ENCODE measurements around the gene RAB3D. TPM values are rescaled to one million over a fixed set of nuclear protein-coding genes. Genes with fewer than 3 reads are reported as not detected.
"Not testable (repeated sequence)": the region's sequence is repeated elsewhere in the genome, so short reads cannot be mapped to it uniquely, and the experiment has no call there.

Gene RAB3D
- total RNA-seq, 2 experiments from 2014 or later: 10.1 to 11.8 TPM

DNA sequence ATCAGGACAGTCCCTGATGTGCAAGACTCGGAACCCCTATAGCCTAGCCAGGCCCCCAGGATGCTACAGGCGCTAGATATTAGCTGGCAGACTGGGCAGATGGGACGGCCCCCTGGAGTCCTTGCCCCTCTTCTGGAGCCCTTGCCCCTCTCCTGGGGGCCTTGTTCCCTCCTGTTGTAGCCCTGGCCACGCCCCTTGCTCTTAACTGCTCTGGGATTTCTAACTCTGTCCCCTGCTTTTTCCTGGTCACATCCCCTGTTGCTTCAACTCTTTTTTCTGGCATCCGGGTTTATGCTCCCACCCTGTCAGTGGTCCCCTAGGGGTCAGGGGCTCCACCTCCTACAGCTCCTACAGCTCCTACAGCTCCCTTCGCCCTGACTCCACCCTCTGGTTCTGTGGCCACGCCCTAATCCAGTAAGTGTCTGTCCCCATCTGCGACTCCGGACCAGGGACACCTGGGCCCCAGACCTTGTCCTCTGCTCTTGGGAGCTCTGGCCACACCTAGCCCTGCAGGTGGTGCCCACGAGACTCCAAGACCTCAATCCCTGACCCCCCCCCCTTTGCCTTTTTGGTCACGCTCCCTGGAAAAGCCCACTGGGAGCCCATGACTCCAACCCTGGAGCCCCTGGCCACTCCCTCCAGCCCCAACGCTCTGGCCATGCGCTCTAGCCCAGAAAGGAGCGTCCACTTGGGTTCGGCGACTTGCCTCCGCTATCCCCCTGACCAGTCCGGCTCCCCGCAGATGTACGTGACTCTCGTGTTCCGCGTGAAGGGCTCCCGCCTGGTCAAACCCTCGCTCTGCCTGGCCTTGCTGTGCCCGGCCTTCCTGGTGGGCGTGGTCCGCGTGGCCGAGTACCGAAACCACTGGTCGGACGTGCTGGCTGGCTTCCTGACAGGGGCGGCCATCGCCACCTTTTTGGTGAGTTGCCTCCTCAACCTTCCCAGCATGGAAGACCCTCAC is 22.6 kb upstream of the RAB3D start:
- no peak overlapping the region for H3K4me3 Mint-ChIP-seq
- peaks cover 10% of the 10 kb centered on the region for H3K27me3 Mint-ChIP-seq
- no peak for ATAC-seq (ENCODE audit: low read depth)
- no peaks in the 10 kb centered on the region for H3K9me3 Mint-ChIP-seq
- POLR2A ChIA-PET: interaction anchor here (1.1 kb wide), 1 partner anchor 38 kb away, joined by 4 read pairs; no protein-coding TSS in a partner anchor
- no peak for DNase-seq
- H3K4me1 Mint-ChIP-seq: peaks cover 1% of the 10 kb centered on the region
- no peak overlapping the region for H3K27ac Mint-ChIP-seq
- peaks cover 1% of the 10 kb centered on the region for H3K36me3 Mint-ChIP-seq

- DNase-seq (no peak), ATAC-seq (ENCODE audit: low read depth) (no peak)
- Mint-ChIP-seq H3K4me3 (no peak overlapping the region), H3K27ac (no peak overlapping the region), H3K36me3 (no peaks in the 10 kb centered on the region), H3K27me3 (peaks cover 16% of the 10 kb centered on the region), H3K9me3 (no peaks in the 10 kb centered on the region), H3K4me1 (peaks cover 1% of the 10 kb centered on the region)
- POLR2A ChIA-PET: interaction anchor here (1.1 kb wide), 1 partner anchor 37 kb away, joined by 4 read pairs; no protein-coding TSS in a partner anchor
Measured at GRCh38 chr19:11361037-11361770, 21.7 kb upstream of the RAB3D start.

DNA sequence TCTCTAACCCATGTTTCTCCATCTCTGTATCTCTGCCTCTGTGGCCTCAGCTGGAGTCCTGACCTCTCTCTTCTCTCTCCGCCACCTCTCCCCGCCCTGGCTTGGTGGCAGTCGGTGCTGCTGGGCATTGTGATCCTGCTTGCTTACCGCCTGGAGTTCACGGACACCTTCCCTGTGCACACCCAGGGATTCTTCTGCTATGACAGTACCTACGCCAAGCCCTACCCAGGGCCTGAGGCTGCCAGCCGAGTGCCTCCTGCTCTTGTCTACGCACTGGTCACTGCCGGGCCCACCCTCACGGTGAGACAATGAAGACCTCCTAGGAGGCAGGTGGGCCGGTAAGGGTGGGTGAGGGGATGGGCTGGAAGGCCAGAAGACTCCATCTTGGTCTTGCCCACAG is 20.0 kb upstream of the RAB3D start:
- H3K4me1 Mint-ChIP-seq: peaks cover 7% of the 10 kb centered on the region
- no peak overlapping the region for H3K27ac Mint-ChIP-seq
- H3K4me3 Mint-ChIP-seq: no peak overlapping the region
- H3K27me3 Mint-ChIP-seq: peaks cover 22% of the 10 kb centered on the region
- DNase-seq: no peak
- POLR2A ChIA-PET: no interaction called here
- ATAC-seq (ENCODE audit: low read depth): no peak
- H3K9me3 Mint-ChIP-seq: no peaks in the 10 kb centered on the region
- peaks cover 2% of the 10 kb centered on the region for H3K36me3 Mint-ChIP-seq

- DNase-seq (no peak), ATAC-seq (ENCODE audit: low read depth) (no peak)
- Mint-ChIP-seq H3K4me1 (peaks cover 7% of the 10 kb centered on the region), H3K9me3 (no peaks in the 10 kb centered on the region), H3K27ac (no peak overlapping the region), H3K4me3 (no peak overlapping the region), H3K36me3 (peaks cover 2% of the 10 kb centered on the region), H3K27me3 (peaks cover 24% of the 10 kb centered on the region)
- POLR2A ChIA-PET: no interaction called here
Measured at GRCh38 chr19:11356676-11357550, 17.5 kb upstream of the RAB3D start.

DNA sequence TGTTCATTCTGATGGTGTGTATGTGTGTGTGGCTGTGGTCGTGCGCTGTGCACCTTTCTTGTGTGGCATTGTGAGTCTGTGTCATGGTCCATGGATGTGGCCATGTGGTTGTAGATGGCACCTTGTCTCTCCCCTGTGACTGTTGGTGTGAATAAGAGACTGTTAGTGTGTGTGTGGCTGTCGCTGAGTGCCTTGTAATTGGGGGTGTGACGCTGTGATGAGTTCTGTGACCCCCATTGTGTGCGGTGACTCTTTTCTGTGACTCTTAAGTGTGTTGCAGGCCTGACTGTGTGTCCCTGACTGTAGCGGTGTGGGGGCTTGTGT is 16.6 kb upstream of the RAB3D start:
- peaks cover 5% of the 10 kb centered on the region for H3K4me1 Mint-ChIP-seq
- H3K27me3 Mint-ChIP-seq: peaks cover 24% of the 10 kb centered on the region
- peaks cover 2% of the 10 kb centered on the region for H3K36me3 Mint-ChIP-seq
- peak overlapping the region; percentile 62 for H3K4me3 Mint-ChIP-seq
- POLR2A ChIA-PET: no interaction called here
- H3K9me3 Mint-ChIP-seq: no peaks in the 10 kb centered on the region
- H3K27ac Mint-ChIP-seq: no peak overlapping the region
- ATAC-seq (ENCODE audit: low read depth) (no peak), DNase-seq (no peak)

GRCh38 chr19:11355160-11356073 is 16.0 kb upstream of the RAB3D start, which contains the start of gene PLPPR2:
TSS of gene PLPPR2 (plus strand) at chr19:11355432. CDS start at chr19:11357674, 2,242 bp downstream.
- POLR2A ChIA-PET: no interaction called here
- DNase-seq (peak; percentile 87), ATAC-seq (ENCODE audit: low read depth) (peak; percentile 82)
- peaks cover 2% of the 10 kb centered on the region for H3K36me3 Mint-ChIP-seq
- no peaks in the 10 kb centered on the region for H3K9me3 Mint-ChIP-seq
- no peak within 1 kb of the TSS for H3K27ac Mint-ChIP-seq
- peaks cover 5% of the 10 kb centered on the region for H3K4me1 Mint-ChIP-seq
- H3K4me3 Mint-ChIP-seq: peak within 1 kb of the TSS; percentile 62
- H3K27me3 Mint-ChIP-seq: peaks cover 24% of the 10 kb centered on the region

DNA sequence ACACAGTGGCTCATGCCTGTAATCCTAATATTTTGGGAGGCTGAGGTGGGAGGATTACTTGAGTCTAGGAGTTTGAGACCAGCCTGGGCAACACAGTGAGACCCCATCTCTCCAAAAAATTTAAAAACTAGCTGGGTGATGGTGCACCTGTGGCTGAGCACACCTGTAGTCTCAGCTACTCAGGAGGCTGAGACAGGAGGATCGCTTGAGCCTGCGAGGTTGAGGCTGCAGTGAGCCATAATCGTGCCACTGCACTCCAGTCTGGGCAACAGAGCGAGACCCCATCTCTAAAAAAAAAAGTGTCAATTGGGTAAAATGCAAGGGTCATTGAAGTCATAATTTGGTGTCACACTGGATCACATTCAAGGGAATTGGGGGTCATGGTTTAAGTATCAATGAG is 14.6 kb upstream of the RAB3D start:
- not testable (repeated sequence) for DNase-seq

GRCh38 chr19:11349171-11349570 is 9.7 kb upstream of the RAB3D start:
- POLR2A ChIA-PET: interaction anchor here (1.2 kb wide), 1 partner anchor 26 kb away, joined by 3 read pairs; no protein-coding TSS in a partner anchor
- Mint-ChIP-seq H3K4me1 (peaks cover 22% of the 10 kb centered on the region), H3K9me3 (peaks cover 7% of the 10 kb centered on the region), H3K4me3 (no peak overlapping the region), H3K36me3 (peaks cover 4% of the 10 kb centered on the region), H3K27ac (no peak overlapping the region), H3K27me3 (peaks cover 1% of the 10 kb centered on the region)
- DNase-seq: no peak
- ATAC-seq (ENCODE audit: low read depth): no peak

More for the DNA sequence above, 14.6 kb upstream of the RAB3D start:
- POLR2A ChIA-PET; H3K4me3 Mint-ChIP-seq; H3K4me1 Mint-ChIP-seq; H3K36me3 Mint-ChIP-seq; ATAC-seq (ENCODE audit: low read depth); H3K9me3 Mint-ChIP-seq; H3K27ac Mint-ChIP-seq: not testable (repeated sequence)
- peaks cover 22% of the 10 kb centered on the region for H3K27me3 Mint-ChIP-seq

DNA sequence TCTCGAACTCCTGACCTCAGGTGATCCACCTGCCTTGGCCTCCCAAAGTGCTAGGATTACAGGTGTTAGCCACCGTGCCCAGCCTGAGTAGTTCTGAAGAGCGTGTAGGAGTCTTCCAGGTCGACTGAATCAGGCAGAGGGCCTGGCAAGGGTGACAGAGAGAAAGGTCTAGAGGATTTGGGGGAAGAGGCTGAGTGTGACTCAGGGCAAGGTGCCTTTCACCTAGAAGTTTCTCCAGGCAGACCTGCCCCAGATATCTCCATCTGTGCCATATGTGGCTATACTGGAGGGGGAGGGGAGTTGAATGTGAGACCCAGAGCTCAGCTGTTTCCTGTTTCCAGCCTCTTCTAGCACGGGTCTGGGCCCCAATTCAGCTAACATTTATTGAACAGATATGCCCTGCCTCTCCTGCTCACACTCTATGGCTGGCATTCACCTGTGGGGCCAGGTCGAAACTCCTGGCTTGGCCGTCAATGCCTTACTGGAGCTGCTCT is 8.1 kb upstream of the RAB3D start:
- Mint-ChIP-seq H3K4me3 (peak overlapping the region; percentile 92), H3K27ac (peak overlapping the region; percentile 32), H3K4me1 (peaks cover 22% of the 10 kb centered on the region), H3K27me3 (no peaks in the 10 kb centered on the region), H3K36me3 (peaks cover 4% of the 10 kb centered on the region), H3K9me3 (peaks cover 7% of the 10 kb centered on the region)
- ATAC-seq (ENCODE audit: low read depth): no peak
- POLR2A ChIA-PET: interaction anchor here (1.6 to 2.4 kb wide), 3 partner anchors 15 to 28 kb away, joined by 5 to 23 read pairs (median 13); partner anchors contain the start of gene SWSAP1
- no peak for DNase-seq

- POLR2A ChIA-PET: interaction anchor here (0.8 to 2.4 kb wide), 7 partner anchors 9 to 60 kb away, joined by 3 to 23 read pairs (median 5); partner anchors contain the start of gene SWSAP1
- ATAC-seq (ENCODE audit: low read depth): peak; percentile 99
- H3K36me3 Mint-ChIP-seq: peaks cover 6% of the 10 kb centered on the region
Measured at GRCh38 chr19:11346104-11346940, 6.9 kb upstream of the RAB3D start, which contains the start of the genes CCDC159 and TMEM205. TSS of gene CCDC159 (plus strand) at chr19:11346519. CDS start at chr19:11346607, 88 bp downstream. TSS of gene TMEM205 (minus strand) at chr19:11346268. CDS start at chr19:11345619, 649 bp downstream.

More at GRCh38 chr19:11346104-11346940, 6.9 kb upstream of the RAB3D start, which contains the start of the genes CCDC159 and TMEM205:
- H3K4me1 Mint-ChIP-seq: peaks cover 22% of the 10 kb centered on the region
- no peaks in the 10 kb centered on the region for H3K27me3 Mint-ChIP-seq
- H3K4me3 Mint-ChIP-seq: peak within 1 kb of the TSS; percentile 92
- H3K27ac Mint-ChIP-seq: peak within 1 kb of the TSS; percentile 90
- peaks cover 7% of the 10 kb centered on the region for H3K9me3 Mint-ChIP-seq
- peak; percentile 93 for DNase-seq

Measured in activated naive CD8-positive, alpha-beta T cell treated with anti-CD3 and anti-CD28 coated beads, Interleukin-2, amount 10 ng/mL, durations not matched to agents 7 days and 5 days (primary cell).